Upper lobe of left lung (tissue), 4 donors: ENCODE results near the gene PGGT1B.

Experiments
- CTCF ChIP-seq, 6 experiments: fragments of 450-650 bp in 4 of 6; fragments of 200-600 bp in 2 of 6; sonication (generic) in 2 of 6; IDR thresholded peaks; one replicate each; pipeline ENCODE4 v1.5.1; 2016 to 2019; ENCODE audit warnings: antibody characterized with exemption in 6 of 6
- POLR2A ChIP-seq, 4 donors: fragments of 450-650 bp; IDR thresholded peaks; one replicate each; pipeline ENCODE4 v1.5.1; 2016 to 2017; ENCODE audit warnings: antibody characterized with exemption in 4 of 4, mild to moderate bottlenecking in 2 of 4

GRCh38 chr5:115168829-115169486, 93.7 kb downstream of the PGGT1B start:
- no peak for TF ChIP-seq CTCF (IDR thresholded peaks at IDR 0.05)
- no peak for TF ChIP-seq POLR2A (IDR thresholded peaks at IDR 0.05)
